Prostate gland (tissue), 2 donors: ENCODE measurements around the gene FMN1. TPM values are rescaled to one million over a fixed set of nuclear protein-coding genes. Genes with fewer than 3 reads are reported as not detected.

ENCODE experiments used
- DNase-seq: peaks from one replicate; pipeline ENCODE4 v3.0.0-alpha.2; 2019; ENCODE audit warnings: low spot score
- H3K27ac ChIP-seq, 2 donors: fragments of 200-600 bp; sonication (generic); 2 replicates each; pipeline ENCODE4 v1.5.1; 2017 to 2019
- H3K27me3 ChIP-seq: fragments of 200-600 bp; sonication (generic); replicated peaks from 2 replicates; pipeline ENCODE4 v1.5.1; 2019; ENCODE audit not compliant: insufficient read depth
- H3K36me3 ChIP-seq, 2 donors: fragments of 200-600 bp; sonication (generic); 1 replicate in 1 of 2; 2 replicates in 1 of 2; pipeline versions ENCODE4 v1.5.1 to v1.8.1; 2017 to 2019
- H3K4me1 ChIP-seq: fragments of 200-600 bp; sonication (generic); replicated peaks from 2 replicates; pipeline ENCODE4 v1.5.1; 2019
- H3K4me3 ChIP-seq, 2 donors: fragments of 200-600 bp; sonication (generic); 2 replicates each; pipeline ENCODE4 v1.5.1; 2017 to 2019
- H3K9me3 ChIP-seq: fragments of 200-600 bp; sonication (generic); 2 replicates; pipeline ENCODE4 v1.5.1; 2017
- POLR2A ChIP-seq: fragments of 450-650 bp; IDR thresholded peaks from one replicate; pipeline ENCODE4 v1.6.1; 2016; ENCODE audit warnings: antibody characterized with exemption, mild to moderate bottlenecking
- POLR2AphosphoS5 ChIP-seq: sonication (generic); formaldehyde crosslinking; IDR thresholded peaks from one replicate; pipeline ENCODE4 v1.6.1; 2017; ENCODE audit warnings: antibody characterized with exemption
- WGBS: methylation state at CpG from one replicate; pipeline ENCODE4 v1.1.5; 2018; 5-methylcytosine and 5-hydroxymethylcytosine counted together
- intact Hi-C: fragments of 100-400 bp; cut with DNase I; formaldehyde crosslinking; loops from one replicate; pipeline ENCODE4 v1.14.2; 2022
- total RNA-seq, 2 donors: library from RNA; depleted of rRNA; stranded (reverse); fragments of >200 nt; gene quantifications; one replicate each; pipeline ENCODE4 v1.1.0, GENCODE V29; 2016
- TF ChIP-seq, protein P1 (sequence below), 4 experiments: fragments of 200-600 bp in 2 of 4; fragments of 450-650 bp in 2 of 4; sonication (generic) in 2 of 4; IDR thresholded peaks; 1 replicate in 3 of 4; 2 replicates in 1 of 4; pipeline ENCODE4 v1.5.1; 2016 to 2019; ENCODE audit warnings: antibody characterized with exemption in 4 of 4, mild to moderate bottlenecking in 2 of 4, moderate library complexity in 2 of 4

Gene FMN1
- total RNA-seq, 2 donors from 2014 or later: 7.1 to 32.5 TPM

DNA sequence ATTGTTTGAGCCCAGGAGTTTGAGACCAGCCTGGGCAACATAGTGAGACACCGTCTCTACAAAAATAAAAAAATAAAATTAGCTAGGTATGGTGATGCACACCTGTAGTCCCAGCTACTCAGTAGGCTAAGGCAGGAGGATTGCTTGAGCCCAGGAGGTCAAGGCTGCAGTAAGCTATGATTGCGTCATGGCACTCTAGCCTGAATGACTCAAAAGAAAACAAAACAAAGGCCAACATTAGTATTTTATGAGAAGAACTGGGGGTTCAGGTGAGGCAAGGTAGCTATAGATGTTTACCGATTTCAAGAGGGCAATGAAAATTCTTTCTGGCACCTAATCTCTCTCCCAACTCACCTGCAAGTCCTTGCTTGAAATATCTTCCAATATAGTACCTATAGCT is 399.5 kb downstream of the FMN1 start:
- TF ChIP-seq, protein P1, sequence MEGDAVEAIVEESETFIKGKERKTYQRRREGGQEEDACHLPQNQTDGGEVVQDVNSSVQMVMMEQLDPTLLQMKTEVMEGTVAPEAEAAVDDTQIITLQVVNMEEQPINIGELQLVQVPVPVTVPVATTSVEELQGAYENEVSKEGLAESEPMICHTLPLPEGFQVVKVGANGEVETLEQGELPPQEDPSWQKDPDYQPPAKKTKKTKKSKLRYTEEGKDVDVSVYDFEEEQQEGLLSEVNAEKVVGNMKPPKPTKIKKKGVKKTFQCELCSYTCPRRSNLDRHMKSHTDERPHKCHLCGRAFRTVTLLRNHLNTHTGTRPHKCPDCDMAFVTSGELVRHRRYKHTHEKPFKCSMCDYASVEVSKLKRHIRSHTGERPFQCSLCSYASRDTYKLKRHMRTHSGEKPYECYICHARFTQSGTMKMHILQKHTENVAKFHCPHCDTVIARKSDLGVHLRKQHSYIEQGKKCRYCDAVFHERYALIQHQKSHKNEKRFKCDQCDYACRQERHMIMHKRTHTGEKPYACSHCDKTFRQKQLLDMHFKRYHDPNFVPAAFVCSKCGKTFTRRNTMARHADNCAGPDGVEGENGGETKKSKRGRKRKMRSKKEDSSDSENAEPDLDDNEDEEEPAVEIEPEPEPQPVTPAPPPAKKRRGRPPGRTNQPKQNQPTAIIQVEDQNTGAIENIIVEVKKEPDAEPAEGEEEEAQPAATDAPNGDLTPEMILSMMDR (IDR thresholded peaks at IDR 0.05): no peak
- TF ChIP-seq POLR2A (no peak), POLR2AphosphoS5 (no peak)
- H3K27me3 ChIP-seq: no peaks in the 10 kb centered on the region
- no peak for DNase-seq
- 65% methylated on average over 3 of the region's 3 CpGs for WGBS
- intact Hi-C loops: no loop called here
- no peaks in the 10 kb centered on the region for H3K4me1 ChIP-seq
- no peak overlapping the region for H3K4me3 ChIP-seq
- no peak overlapping the region for H3K27ac ChIP-seq
- no peaks in the 10 kb centered on the region for H3K9me3 ChIP-seq
- H3K36me3 ChIP-seq: no peaks in the 10 kb centered on the region

DNA sequence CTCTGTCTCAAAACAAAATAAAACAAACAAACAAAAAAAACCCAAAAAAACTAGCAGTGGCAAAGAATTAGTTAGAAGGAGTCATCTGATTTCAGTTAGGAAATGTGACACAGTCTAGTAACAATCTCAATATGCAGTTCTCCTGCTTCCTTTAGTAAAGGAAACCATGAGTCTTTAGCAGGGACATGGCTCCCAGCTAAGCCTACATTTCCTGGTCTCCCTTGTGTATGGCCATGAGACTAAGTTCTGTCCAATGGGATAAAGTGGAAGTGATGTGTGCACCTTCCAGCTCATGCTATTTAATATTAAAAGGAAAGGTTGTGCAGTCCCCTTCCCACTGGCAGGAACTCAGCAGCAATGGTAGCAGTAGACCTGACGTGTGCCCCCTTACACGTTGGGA is 402.1 kb downstream of the FMN1 start:
- Histone ChIP-seq H3K36me3 (no peaks in the 10 kb centered on the region), H3K9me3 (no peaks in the 10 kb centered on the region), H3K4me1 (no peaks in the 10 kb centered on the region), H3K27ac (no peak overlapping the region), H3K27me3 (no peaks in the 10 kb centered on the region), H3K4me3 (no peak overlapping the region)
- TF ChIP-seq POLR2A (no peak), POLR2AphosphoS5 (no peak)
- TF ChIP-seq, protein P1 (IDR thresholded peaks at IDR 0.05): no peak
- no peak for DNase-seq
- intact Hi-C loops: no loop called here
- 35% methylated on average over 2 of the region's 2 CpGs for WGBS

DNA sequence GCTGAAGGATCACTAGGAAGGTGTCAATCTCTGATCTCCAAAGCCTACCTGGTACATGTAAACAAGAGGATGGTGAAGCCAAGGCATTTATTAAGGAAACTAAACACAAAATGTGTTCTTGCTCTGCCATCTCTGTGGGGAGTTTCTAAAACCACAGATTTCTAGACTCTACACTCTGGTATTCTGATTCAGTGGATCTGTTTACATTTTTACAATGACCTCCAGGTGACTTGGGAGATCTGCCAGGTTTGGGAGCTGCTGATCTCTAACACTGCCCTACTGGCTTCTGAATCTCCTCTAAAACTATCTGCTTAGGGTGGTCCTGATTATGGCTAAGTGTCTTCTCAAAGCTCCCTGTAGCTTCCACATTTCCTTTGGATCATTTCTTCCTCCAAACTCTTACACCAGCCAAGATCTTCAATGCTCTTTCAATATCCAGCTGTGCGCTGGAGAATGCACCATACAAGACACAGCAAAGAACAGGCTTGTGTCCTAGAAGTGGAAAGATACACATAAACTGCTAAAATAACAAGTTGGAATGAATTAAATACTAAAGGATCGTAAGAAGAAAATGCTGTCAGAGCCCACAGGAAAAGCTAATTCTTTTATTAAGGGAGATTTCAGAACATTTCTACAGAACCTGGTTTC is 404.0 kb downstream of the FMN1 start:
- no peak for DNase-seq
- H3K36me3 ChIP-seq: no peaks in the 10 kb centered on the region
- TF ChIP-seq POLR2AphosphoS5: no peak
- no peak for TF ChIP-seq POLR2A
- TF ChIP-seq, protein P1 (IDR thresholded peaks at IDR 0.05): no peak
- no peaks in the 10 kb centered on the region for H3K27me3 ChIP-seq
- intact Hi-C loops: no loop called here
- WGBS: 92% methylated on average over 2 of the region's 2 CpGs
- H3K9me3 ChIP-seq: no peaks in the 10 kb centered on the region
- no peak overlapping the region for H3K4me3 ChIP-seq
- H3K27ac ChIP-seq: no peak overlapping the region
- no peaks in the 10 kb centered on the region for H3K4me1 ChIP-seq

DNA sequence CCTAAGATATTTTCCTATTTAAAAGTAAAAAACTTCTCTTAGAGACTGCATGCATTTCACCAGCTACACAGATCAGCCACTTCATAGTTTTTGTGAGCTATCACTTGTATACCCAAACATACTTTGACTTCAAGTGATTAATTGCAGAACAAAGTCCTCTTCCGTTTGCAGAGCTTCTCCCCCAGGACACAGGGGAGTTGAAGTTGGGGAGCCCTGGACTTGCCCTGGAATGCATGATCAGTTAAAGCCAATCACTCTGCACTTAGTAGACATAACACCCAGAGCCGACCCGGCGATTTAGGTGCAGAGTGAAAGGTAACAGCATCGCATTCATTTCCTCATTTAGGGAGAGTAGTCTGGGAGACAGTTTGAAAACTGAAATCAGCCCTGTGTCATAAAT is 406.6 kb downstream of the FMN1 start:
- Histone ChIP-seq H3K27me3 (no peaks in the 10 kb centered on the region), H3K36me3 (no peaks in the 10 kb centered on the region), H3K27ac (no peak overlapping the region), H3K4me1 (no peaks in the 10 kb centered on the region), H3K4me3 (no peak overlapping the region), H3K9me3 (no peaks in the 10 kb centered on the region)
- no peak for TF ChIP-seq POLR2AphosphoS5
- TF ChIP-seq, protein P1 (IDR thresholded peaks at IDR 0.05): no peak
- 85% methylated on average over 5 of the region's 5 CpGs for WGBS
- no peak for DNase-seq
- intact Hi-C loops: no loop called here

DNA sequence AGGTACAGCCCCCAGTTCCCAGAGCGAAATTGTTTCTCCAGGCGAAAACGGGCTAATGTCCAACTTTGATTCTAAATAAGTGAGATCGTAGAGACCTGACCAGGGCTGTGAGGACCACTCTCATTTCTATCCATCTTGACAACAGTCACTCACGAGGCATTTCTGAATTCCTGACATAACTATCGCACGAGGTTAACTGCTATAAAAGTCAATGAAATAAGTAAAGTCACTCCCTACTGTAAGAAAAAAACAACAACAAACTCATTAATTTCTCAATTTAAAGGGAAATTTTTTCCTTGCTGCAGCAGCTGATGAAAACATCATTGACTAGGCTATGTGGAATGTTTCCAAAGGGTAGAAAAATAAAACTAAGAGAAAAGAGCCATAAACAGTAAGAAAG is 407.6 kb downstream of the FMN1 start:
- TF ChIP-seq POLR2AphosphoS5 (no peak), POLR2A (no peak)
- TF ChIP-seq, protein P1 (IDR thresholded peaks at IDR 0.05): no peak
- Histone ChIP-seq H3K27me3 (no peaks in the 10 kb centered on the region), H3K9me3 (no peaks in the 10 kb centered on the region), H3K36me3 (no peaks in the 10 kb centered on the region), H3K4me3 (no peak overlapping the region), H3K4me1 (no peaks in the 10 kb centered on the region), H3K27ac (no peak overlapping the region)
- intact Hi-C loops: no loop called here
- no peak for DNase-seq
- WGBS: 88% methylated on average over 7 of the region's 7 CpGs
